Activated CD4-positive, CD25-positive, alpha-beta regulatory T cell treated with anti-CD3 and anti-CD28 coated beads, Interleukin-2, amount 50 U/mL, for 16 hours (primary cell): ENCODE measurements around the gene C1orf116.

Experiments used
- DNase-seq: peaks from one replicate; pipeline ENCODE4 v3.0.0-alpha.2; 2020; ENCODE audit warnings: low read depth, low spot score

C1orf116 gene

DNA sequence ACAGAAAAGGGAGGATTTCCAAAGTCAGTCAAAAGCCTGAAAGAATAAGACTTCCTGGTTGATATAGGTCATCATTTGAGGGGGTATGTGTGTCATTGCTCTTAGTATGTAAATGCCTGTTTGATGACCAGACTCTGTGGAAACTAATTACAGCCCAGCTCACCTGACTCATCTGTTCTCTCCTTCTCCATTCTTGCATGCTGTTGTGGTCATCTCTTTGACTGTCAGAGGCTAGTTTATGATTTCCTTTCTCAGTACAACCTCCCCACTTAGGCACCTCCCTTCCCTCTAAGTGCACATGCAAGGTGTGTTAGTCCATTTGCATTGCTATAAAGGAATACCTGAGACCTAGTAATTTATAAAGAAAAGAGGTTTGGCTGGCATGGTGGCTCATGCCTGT lies 2.4 kb upstream of the C1orf116 start:
- no peak for DNase-seq

GRCh38 chr1:207034208-207034607 lies 1.7 kb upstream of the C1orf116 start:
- DNase-seq, result no peak

GRCh38 chr1:207033302-207033701 lies 746 bp upstream of the C1orf116 start:
- DNase-seq, result no peak

DNA sequence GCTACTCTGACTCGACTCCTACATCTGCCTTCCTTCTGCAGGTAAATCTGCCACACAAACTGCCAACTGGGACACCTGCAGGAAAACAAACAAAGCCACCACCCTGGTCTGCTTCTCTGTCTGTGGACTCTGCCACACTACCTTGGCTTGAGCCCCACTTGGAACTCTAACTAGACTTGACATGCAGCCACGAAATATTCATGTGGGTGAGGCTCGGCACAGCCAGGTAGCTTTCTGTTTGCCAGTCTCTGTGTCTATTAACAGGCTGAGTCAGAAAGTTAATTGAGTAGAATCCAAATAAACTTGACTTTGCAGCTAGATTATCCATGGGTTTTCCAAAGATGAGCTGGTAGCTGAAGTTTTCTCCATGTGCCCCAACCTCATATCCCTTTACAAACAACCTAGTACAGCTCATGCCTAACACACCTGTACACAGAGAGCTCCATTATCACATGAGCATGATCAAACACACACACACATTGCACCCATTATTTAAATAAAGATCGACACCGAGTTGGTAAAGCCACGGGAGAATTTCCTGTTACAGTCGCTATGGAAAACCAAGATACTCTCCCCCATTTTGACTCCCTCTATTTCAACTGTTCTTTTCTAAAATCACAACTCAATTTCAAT lies 808 bp downstream of the C1orf116 start:
- DNase-seq, result no peak

- no peak for DNase-seq
These were observed 1.5 kb downstream of the C1orf116 start for GRCh38 chr1:207031016-207031415.

GRCh38 chr1:207030522-207031009 lies 2.0 kb downstream of the C1orf116 start:
- no peak for DNase-seq

GRCh38 chr1:207029701-207030521 lies 2.6 kb downstream of the C1orf116 start:
- DNase-seq, result no peak

DNA sequence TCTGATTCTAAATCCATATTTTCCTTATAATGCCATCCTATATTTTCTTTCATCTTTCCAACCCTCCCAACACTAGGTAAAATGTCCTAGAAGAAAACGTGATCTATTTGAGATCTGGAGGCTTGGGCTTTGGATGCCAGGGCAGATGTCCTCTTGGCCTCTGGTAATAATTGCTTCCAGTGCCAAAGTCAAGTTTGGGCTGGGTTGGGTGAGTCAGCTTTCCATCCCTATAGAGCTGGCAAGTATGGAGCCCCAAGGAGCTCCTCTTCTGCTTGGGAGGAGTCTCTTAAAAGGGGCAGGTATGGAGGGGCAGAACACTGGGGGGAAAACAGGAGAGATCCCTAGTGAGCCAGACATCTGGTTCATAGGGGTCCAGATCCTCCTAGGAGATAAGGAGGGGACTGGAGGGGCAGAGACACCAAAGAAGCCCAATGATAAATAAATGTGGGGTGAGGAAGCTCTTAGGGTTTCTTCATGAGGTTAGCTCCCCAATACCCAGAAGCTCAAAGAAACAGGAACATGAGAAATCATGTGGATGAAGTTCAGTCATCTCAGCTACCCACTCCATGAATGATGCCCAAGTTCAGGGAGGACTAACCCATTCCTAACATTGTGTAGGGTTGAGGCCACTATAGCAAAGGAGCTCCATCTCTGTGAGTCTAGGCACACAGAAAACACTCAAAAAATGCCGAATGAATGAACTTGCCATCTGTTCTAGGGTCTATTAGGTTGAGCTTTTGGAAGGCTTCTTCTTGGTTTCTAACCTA lies 3.5 kb downstream of the C1orf116 start:
- no peak for DNase-seq

- no peak for DNase-seq
These were observed 4.6 kb downstream of the C1orf116 start for GRCh38 chr1:207027921-207028320.

DNA sequence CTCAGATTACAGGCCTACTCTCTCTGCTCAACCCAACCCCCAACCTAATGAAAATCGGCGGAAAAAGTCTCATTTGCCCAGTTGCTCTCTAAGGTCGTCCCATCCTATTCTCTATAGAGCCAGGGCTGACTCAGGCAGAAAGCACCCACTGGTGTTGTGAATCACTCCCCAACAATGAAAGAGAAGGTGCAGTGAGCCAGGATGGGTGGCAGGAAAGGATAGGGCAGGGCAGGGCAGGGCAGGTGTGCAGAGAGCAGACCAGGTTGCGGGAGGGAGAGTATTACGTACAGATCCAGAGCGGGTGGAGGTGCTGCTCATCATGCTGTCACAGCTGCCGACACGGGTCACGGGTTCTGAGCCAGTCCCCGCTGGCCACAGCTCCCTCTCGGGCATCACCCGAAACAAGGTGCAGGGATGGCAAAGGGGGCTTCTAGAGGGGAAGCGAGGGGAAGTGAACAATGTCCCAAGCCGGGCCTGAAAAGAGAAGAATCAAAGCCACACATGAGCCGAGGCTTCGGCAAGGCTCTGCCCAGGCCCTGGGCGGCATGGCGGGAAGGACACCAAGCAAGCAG lies 5.3 kb downstream of the C1orf116 start:
- no peak for DNase-seq

- no peak for DNase-seq
These were observed 6.4 kb downstream of the C1orf116 start for GRCh38 chr1:207026104-207026534.

DNA sequence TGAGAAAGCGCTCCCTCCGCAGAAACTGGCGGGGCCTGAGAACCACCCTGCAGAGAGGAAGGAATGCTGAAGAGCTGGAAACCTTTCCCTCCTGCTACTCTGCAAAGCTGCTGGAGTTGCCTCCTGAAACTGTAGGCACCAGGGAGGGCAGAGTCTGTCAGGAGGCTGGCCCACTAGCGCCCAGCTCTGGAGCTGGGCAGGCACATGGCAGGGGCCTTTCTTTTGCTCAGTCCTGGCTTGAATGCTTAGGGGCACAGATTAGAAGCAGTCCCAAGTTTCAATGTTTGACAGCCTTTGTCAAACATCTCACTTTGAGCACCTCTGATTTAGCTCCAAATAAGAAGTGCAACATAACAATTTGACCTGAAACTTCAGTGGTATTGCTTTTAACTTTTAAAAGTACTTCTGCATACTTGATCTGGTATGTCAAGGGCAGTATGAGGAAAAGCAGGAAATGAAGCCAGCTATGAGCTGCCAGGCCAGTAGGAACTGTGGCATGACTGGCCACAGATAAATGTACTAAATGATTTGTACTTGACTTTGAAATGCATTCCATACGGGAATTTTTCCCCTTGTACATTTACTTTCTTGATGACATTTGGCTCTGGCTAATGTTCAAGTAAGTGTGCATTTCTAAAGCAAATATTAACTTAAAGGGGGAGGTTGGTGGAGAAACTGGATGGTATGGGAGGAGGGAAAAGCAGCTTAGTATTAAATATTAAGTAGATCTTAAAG lies 7.2 kb downstream of the C1orf116 start:
- DNase-seq, result no peak

DNA sequence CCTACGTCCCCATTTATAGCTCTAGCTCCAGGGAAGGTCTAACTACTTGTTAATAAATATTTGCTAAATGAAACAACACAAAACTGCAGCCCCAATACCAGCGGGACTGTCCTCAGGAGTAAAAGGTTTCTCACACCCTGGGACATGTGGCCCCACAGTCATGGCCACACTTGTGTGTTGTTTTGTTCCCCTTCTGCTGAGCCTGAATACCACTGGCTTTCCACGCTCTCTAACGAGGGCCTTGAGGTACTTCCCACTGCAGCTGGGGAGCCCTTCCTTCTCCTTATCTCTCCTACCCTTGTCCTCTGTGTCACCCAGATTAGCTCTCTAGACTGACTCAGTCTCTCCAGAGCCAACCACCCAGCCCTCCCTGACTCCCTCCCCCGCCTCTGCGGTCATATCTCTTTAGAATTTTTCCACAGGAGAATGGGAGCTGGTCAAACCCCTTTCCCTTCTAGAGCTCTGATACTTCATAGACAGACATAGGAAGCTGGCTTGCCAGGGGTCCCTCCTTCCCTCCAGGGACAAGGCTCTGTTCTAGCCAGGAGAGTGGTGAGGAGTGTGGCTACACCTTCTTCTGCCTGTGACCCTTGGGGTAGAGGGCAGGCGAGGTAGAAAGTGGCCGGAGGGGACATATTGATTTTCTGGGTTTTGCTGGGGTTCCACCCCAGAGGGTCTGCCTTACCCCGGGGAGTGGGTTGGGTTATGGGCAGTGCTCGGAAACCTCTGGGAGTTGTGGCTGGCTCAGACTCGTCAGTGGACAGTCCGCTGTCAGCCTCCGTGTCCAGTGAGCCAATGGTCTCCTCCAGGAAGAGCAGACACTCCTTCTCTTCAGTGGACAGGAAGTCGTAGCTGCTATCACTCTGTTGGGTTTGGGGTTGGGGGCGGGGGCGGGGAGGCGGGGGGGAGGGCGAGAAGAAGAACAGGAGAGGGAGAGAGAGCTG lies 8.1 kb downstream of the C1orf116 start:
- no peak for DNase-seq

DNA sequence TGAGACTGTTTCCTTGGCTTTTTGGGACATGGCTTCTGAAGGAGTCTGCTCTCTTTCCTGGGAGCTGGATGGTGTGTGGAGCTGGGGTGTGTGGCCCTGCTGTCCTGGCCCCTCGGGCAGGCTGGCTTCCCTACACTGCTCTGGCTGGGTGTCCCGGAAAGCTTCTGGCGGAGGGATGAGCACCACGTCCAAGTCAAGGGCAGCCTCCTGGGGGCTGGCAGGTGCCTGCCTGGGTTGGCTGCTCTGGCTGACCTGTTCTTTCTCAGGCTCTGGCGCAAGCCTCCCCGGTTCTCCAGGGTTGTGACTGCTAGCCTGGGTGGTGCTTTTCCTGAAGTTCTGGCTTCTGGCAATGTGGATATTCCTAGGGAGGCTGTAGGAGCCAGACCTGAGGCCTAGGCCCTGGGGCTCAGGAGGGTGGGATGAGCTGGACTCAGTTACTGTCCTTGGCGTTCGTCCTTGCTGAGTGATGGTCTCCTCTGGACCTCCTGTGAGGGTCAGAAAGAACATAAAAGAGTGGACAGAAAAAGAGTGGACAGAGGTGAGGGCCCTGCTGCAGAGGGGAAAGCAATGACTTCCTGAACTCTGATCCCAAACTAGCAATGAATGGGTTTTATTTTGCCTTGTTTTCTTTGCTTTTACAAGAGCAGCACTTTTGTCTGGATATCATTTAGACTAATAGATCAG lies 9.4 kb downstream of the C1orf116 start:
- no peak for DNase-seq

- DNase-seq, result no peak
These were observed 10.5 kb downstream of the C1orf116 start for GRCh38 chr1:207021876-207022596.

- DNase-seq, result no peak
These were observed 11.3 kb downstream of the C1orf116 start for GRCh38 chr1:207021139-207021861.

- DNase-seq, result no peak
These were observed 11.8 kb downstream of the C1orf116 start for GRCh38 chr1:207020709-207021107.

DNA sequence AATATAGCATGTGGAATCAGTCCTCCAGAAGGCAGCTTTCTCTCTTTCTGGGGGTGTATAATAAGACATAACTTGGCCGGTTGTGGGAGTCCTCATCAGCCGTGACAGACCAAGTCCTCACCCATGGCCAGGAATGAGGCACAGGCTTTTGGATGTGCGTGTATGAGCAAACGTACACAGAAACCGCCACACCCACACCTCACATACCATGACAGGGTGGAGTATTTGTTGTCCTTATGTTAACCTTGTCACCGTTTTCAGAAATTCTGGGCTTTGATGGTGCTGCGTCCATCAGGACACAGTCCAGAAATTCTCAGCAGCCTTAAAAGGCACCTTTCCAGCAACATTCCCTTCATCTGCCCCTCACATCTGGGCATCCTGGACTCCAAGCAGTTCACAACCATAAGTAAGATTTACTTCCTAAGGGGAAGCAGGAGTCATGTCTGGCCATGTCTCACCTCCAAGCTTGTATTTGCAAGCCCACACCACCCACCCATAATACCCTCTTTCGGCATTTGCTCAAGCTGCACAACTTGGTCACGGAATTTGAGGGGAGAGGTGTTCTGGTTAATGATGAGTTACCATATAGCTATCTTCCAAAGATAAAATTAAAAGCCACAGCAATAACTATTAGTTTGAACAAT lies 12.4 kb downstream of the C1orf116 start:
- DNase-seq, result no peak
